AG09309 (cell line): ENCODE data around the gene SLC3A2.

Experiments
- DNase-seq: peaks from one replicate; pipeline ENCODE4 v3.0.0-alpha.2; 2010; ENCODE audit warnings: low read depth
- H3K4me3 ChIP-seq: 2 replicates; pipeline ENCODE4 v1.5.1; 2011; ENCODE audit warnings: mild to moderate bottlenecking, low read depth, low read length, moderate library complexity; ENCODE audit not compliant: control insufficient read depth
- TF ChIP-seq, protein P1 (sequence below): IDR thresholded peaks from 2 replicates; pipeline ENCODE4 v1.5.1; 2011; ENCODE audit warnings: mild to moderate bottlenecking, low read depth, low read length, inconsistent platforms; ENCODE audit not compliant: insufficient read depth, control insufficient read depth; ENCODE audit errors: missing control alignments

SLC3A2 gene

GRCh38 chr11:62853279-62853965 lies 27.3 kb upstream of the SLC3A2 start:
- TF ChIP-seq, protein P1, sequence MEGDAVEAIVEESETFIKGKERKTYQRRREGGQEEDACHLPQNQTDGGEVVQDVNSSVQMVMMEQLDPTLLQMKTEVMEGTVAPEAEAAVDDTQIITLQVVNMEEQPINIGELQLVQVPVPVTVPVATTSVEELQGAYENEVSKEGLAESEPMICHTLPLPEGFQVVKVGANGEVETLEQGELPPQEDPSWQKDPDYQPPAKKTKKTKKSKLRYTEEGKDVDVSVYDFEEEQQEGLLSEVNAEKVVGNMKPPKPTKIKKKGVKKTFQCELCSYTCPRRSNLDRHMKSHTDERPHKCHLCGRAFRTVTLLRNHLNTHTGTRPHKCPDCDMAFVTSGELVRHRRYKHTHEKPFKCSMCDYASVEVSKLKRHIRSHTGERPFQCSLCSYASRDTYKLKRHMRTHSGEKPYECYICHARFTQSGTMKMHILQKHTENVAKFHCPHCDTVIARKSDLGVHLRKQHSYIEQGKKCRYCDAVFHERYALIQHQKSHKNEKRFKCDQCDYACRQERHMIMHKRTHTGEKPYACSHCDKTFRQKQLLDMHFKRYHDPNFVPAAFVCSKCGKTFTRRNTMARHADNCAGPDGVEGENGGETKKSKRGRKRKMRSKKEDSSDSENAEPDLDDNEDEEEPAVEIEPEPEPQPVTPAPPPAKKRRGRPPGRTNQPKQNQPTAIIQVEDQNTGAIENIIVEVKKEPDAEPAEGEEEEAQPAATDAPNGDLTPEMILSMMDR, result no peak
- peak overlapping the region; percentile 98 for H3K4me3 ChIP-seq
- DNase-seq, result no peak

GRCh38 chr11:62854013-62854824 lies 26.5 kb upstream of the SLC3A2 start:
- TF ChIP-seq, protein P1, result no peak
- DNase-seq, result no peak

DNA sequence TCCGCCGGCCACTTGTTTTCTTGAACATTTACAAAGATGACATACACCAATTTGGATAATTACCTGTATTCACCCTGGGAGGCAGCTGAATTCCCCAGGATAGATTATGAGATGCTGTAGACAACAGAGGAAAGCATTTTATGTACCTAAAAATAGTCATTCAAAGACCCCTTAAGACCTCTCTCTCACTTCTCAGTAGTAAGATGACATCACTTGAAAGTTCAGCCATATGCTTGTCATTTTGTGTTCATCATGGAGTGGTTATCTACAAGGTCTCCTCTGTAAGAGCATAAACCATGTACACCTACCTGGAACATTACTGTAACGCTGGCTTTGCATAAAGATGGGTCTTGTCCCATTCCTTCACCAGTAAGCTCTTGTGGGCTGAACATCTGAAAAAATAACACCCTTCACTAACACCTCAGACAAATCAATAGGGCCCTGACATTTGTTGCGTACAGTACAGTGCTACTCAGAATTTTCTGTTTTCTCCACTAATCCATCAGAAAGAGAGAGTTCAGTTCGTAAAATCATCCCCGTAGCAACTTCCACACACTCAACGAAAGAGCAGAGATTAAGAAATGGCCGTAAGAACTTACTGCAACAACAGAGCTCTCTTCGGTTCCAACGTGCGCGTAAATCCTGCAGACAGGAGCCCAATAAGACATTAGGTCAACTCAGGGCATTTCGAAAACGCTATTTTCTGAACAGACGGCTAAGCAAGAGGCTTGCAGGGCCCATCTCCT lies 25.7 kb upstream of the SLC3A2 start:
- TF ChIP-seq, protein P1, result no peak
- H3K4me3 ChIP-seq, result peak overlapping the region; percentile 98
- no peak for DNase-seq

More at GRCh38 chr11:62854013-62854824, 26.5 kb upstream of the SLC3A2 start:
- peak overlapping the region; percentile 98 for H3K4me3 ChIP-seq

- TF ChIP-seq, protein P1, result no peak
- H3K4me3 ChIP-seq, result peak overlapping the region; percentile 98
- peak; percentile 89 for DNase-seq
Measured at GRCh38 chr11:62855571-62856332, 24.9 kb upstream of the SLC3A2 start.

DNA sequence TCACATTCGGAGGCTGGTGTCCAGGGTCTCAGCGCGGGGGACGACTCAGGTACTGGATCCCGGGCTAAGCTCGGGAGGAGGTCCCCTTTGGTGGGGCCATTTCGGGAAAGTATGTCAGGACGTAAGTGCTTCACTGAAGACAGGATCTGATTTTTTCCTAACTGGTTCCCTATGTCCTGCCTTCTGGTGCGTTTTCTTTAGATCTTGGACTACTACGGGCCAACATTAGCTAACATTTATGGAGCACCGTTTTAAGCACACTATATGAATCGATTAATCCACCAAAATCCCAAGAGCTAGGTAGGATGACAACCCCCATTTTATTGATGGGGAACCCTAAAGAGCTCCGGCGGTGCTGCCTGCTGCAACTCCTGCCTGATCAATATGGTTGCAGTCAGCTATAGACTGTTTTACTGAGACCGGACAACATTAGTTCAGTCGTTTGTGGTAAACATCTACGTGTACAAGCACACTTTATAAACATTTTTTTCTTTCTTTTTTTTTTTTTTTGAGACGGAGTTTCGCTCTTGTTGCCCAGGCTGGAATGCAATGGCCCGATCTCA lies 24.3 kb upstream of the SLC3A2 start:
- TF ChIP-seq, protein P1, result no peak
- H3K4me3 ChIP-seq, result peak overlapping the region; percentile 98
- DNase-seq, result no peak
